ENCODE results near the gene TMEM218.

TMEM218 gene

DNA sequence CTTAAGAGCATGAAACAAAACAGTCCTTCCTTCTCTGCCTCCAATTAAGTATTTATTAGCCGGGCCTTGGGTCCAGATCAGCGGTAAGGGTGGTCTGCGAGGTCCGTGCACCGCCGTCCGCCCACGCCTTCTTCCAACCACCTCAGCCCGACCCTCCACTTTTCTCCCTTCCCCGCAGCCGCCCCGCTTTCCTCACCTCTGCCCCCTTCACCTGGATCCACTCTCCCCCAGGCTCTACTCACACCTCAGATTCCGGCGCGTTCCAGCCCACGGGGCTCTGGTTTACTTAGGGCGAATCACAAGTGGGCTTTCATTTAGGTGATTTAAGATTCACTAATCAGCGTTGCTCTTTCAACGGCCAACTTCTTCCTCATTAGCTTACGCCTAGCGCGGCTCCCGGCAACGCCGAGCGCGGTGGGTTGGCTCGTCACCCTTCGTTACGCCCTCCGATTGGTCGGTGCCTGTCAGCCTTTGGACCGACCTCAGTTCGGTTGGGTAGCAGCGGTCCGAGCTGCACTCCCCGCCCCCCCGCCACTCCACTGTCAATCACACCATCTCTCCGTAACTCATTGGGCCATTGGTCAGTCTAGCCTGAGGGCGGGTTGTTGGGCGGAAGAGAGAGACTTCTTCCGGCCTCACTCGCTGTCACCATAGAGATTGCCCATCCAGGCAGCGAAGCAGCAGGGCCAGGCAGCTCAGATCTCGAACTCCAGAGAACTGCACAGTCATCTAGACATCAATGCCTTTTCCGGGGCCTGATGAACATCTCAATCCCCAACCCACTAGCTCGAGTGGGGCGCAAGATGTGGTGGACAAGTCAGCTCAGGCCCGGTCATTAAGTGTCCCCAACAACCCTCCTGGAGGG lies at the start of gene TMEM218:
TSS of gene TMEM218 (minus strand) at position 284 of the 865 bp plus-strand sequence. CDS start 9,385 bp downstream, outside the sequence.
- DNase-seq (ENCODE audit: low read depth) = peak; percentile 92

DNA sequence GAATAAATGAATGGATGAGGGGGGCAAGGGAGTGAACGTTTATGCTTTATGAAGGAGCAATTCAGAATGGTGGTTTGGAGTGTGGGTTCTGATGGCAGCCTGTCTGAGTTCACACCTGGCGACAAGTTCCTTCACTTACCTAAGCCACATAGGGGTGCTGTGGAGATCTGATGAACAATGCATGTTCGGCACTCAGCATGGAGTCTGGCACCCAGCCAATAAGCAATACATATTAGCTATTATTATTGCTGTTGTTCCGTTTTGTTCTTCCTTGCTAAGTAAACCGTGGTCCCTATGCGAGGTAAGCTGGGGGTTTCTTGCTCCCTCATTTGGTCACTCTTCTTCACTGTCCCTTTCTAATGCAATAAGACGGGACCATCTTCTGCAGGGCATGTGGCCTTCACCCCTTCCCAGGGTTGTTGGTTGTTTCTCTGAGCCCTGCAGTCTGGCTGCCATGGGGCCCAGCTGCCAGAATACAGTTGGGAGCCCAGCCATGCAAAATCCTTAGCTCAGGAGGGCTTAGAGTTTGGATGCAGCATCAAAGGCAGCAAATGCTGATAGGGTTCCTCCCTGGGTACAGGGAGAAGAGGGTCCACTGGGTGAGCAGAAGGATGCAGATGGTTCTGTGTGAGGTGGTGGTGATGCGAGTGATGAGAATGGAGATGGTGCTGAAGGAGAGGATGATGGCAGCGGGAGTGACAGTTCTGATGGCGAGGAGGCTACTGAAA lies 46.7 kb upstream of the TMEM218 start:
- DNase-seq (ENCODE audit: low read depth) = no peak

- no peak for DNase-seq (ENCODE audit: low read depth)
These were observed 45.8 kb upstream of the TMEM218 start for GRCh38 chr11:125157118-125157733.

GRCh38 chr11:125156346-125157117 lies 45.1 kb upstream of the TMEM218 start:
- DNase-seq (ENCODE audit: low read depth) = no peak

- DNase-seq (ENCODE audit: low read depth) = no peak
These were observed 44.3 kb upstream of the TMEM218 start for GRCh38 chr11:125155767-125156166.

DNA sequence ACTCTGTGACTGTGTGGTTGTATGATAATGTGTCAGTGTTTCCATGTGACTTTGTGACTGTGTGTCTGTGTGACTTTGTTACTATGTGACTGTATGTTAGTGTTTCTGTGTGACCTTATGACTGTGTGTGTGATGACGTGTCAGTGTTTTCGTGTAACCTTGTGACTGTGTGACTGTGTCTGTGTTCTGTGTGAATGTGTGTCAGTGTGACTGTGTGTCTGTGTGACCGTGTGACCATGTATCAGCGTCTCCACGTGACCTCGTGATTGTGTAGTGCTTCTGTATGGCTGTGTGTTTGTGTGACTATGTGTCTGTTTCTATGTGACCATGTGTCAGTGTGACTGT lies 43.6 kb upstream of the TMEM218 start:
- no peak for DNase-seq (ENCODE audit: low read depth)

- DNase-seq (ENCODE audit: low read depth) = no peak
These were observed 43.1 kb upstream of the TMEM218 start for GRCh38 chr11:125154378-125155099.

GRCh38 chr11:125153837-125154236 lies 42.4 kb upstream of the TMEM218 start:
- no peak for DNase-seq (ENCODE audit: low read depth)

DNA sequence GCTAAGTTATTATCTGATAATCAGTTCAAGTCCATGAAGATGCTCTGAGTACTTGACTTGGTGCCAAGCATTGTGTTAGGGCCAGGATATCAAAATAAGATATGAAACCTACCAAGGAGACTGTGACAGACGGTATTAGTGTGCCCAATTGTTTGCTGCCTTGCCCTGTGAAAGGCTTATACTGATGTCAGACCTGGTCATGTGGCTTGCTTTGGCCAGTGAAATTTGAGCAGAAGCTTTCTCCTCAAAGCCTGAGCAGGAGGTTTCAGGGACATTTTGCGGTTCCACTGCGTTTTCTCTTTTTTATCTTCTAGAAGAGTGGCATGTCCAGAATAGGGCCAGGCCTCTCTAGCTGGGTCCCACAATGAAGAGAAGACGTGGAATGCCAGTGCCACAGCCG lies 37.3 kb upstream of the TMEM218 start:
- DNase-seq (ENCODE audit: low read depth) = no peak

DNA sequence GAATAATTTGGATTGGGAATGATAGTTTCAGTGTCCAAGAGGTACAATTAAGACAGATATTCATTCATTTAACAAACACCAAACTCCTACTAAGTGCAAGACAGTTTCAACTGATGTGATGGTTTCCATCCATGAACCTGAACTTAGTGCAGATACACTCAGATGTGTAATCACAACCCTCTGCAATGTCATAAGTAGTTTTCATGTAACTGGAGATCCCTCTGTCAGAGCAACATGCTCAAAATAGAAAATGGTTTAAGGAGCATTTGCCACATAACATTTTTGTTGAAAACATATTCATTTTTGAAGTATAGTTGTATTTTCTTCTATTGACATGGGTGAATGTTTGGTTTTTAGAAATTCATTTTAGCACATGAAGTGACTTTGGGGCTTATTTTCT lies 36.6 kb upstream of the TMEM218 start:
- no peak for DNase-seq (ENCODE audit: low read depth)

DNA sequence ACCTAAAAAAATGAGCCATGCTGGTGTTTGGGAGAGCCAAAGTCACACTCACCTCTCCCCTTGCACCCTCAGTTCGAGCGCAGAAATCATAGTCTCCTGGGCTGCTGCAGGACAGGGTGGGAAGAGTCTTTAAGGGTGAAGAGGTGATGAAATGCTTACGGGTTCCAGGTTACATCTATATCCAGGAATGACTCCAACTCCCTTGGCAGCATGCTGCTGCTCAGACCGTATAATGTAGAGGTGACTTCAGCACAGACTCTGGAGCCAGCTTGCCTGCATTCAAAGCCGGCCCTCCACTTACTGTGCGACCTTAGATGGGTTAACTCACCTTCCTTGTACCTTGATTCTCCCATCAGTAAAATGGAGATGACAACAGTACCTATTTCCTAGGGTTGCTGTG lies 35.9 kb upstream of the TMEM218 start:
- no peak for DNase-seq (ENCODE audit: low read depth)

GRCh38 chr11:125146232-125146631 lies 34.8 kb upstream of the TMEM218 start:
- DNase-seq (ENCODE audit: low read depth) = no peak

GRCh38 chr11:125141686-125142535 lies 30.5 kb upstream of the TMEM218 start:
- DNase-seq (ENCODE audit: low read depth) = peak; percentile 35

DNA sequence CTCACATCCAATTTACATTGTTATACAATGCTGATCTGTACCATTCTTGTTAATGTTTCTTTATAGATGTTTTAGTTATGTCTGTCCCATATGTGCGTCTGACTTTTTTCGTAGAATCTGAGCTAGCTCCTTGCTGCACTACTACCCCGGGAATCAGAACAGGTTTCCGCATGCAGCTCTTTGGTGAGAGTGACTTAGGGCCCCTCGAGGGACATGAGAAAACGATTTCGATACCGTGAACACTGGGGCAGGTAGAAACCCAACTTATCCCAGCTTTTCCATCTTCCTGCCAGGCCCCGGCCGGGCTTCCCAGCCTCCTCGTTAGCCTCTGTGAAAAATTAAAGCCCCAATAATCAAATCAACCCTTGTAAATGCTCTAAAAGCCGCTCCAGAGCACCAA lies 29.8 kb upstream of the TMEM218 start:
- no peak for DNase-seq (ENCODE audit: low read depth)

DNA sequence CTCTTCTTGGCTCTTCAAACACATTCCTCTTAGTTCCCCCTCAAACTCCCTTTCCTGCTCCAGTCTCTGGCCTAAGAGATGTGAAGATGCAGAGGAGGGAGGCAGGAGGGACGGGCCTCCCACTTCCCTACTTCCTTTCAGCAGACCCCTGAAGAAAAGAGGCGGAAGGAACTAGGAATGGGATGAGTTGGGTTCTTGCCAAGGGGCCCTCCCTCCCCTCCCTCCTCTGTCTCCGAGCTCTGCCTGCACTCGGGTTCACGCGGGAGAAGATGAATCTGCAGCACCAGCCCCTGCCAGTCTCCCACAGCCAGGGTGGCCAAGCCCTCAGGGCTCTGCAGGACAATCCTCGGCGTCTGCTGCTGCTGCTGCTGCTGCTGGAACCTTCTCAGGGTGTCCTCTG lies 28.8 kb upstream of the TMEM218 start:
- no peak for DNase-seq (ENCODE audit: low read depth)

- DNase-seq (ENCODE audit: low read depth) = no peak
These were observed 28.4 kb upstream of the TMEM218 start for GRCh38 chr11:125139778-125140177.

- DNase-seq (ENCODE audit: low read depth) = no peak
These were observed 27.5 kb upstream of the TMEM218 start for GRCh38 chr11:125138966-125139365.

- DNase-seq (ENCODE audit: low read depth) = no peak
These were observed 24.6 kb upstream of the TMEM218 start for GRCh38 chr11:125136001-125136400.

- DNase-seq (ENCODE audit: low read depth) = no peak
These were observed 21.2 kb upstream of the TMEM218 start for GRCh38 chr11:125132596-125132995.

- DNase-seq (ENCODE audit: low read depth) = no peak
These were observed 20.6 kb upstream of the TMEM218 start for GRCh38 chr11:125132071-125132470.
